GDM1 (cell line): ENCODE data around the gene TSHZ1.

ENCODE experiments used
- DNase-seq: peaks from one replicate; lab custom pipeline; 2025; lab: John Stamatoyannopoulos, UW

TSHZ1 gene

GRCh38 chr18:75210274-75211001 is at the start of gene TSHZ1:
TSHZ1 (plus strand) TSS chr18:75210797; CDS start chr18:75211877, 1,080 bp downstream.
- peak; percentile 75 for DNase-seq

- peak; percentile 77 for DNase-seq
Observed at GRCh38 chr18:75161256-75162028, 49.2 kb upstream of the TSHZ1 start.

- no peak for DNase-seq
Observed at GRCh38 chr18:75162467-75162866, 48.1 kb upstream of the TSHZ1 start.

GRCh38 chr18:75162978-75163377 is 47.6 kb upstream of the TSHZ1 start:
- no peak for DNase-seq

GRCh38 chr18:75163736-75164135 is 46.9 kb upstream of the TSHZ1 start:
- DNase-seq, result no peak

- no peak for DNase-seq
Observed at GRCh38 chr18:75164479-75164878, 46.1 kb upstream of the TSHZ1 start.

- no peak for DNase-seq
Observed at GRCh38 chr18:75165926-75166325, 44.7 kb upstream of the TSHZ1 start.

GRCh38 chr18:75167137-75167536 is 43.5 kb upstream of the TSHZ1 start:
- DNase-seq, result no peak

- no peak for DNase-seq
Observed at GRCh38 chr18:75167759-75168618, 42.6 kb upstream of the TSHZ1 start.

GRCh38 chr18:75168619-75169018 is 42.0 kb upstream of the TSHZ1 start:
- DNase-seq, result no peak

- no peak for DNase-seq
Observed at GRCh38 chr18:75169411-75169810, 41.2 kb upstream of the TSHZ1 start.

- DNase-seq, result no peak
Observed at GRCh38 chr18:75170022-75170789, 40.4 kb upstream of the TSHZ1 start.

GRCh38 chr18:75170916-75171315 is 39.7 kb upstream of the TSHZ1 start:
- DNase-seq, result no peak

- DNase-seq, result no peak
Observed at GRCh38 chr18:75172299-75173124, 38.1 kb upstream of the TSHZ1 start.

- no peak for DNase-seq
Observed at GRCh38 chr18:75173125-75173432, 37.5 kb upstream of the TSHZ1 start.

GRCh38 chr18:75173738-75174137 is 36.9 kb upstream of the TSHZ1 start:
- no peak for DNase-seq

GRCh38 chr18:75176849-75177248 is 33.7 kb upstream of the TSHZ1 start:
- DNase-seq, result no peak

- DNase-seq, result no peak
Observed at GRCh38 chr18:75178376-75178775, 32.2 kb upstream of the TSHZ1 start.

- DNase-seq, result no peak
Observed at GRCh38 chr18:75179819-75180600, 30.6 kb upstream of the TSHZ1 start.

- DNase-seq, result no peak
Observed at GRCh38 chr18:75183524-75183923, 27.1 kb upstream of the TSHZ1 start.
